Measurements from ENCODE around the gene RPL36AL.
"Not testable (repeated sequence)": the region's sequence is repeated elsewhere in the genome, so short reads cannot be mapped to it uniquely, and the experiment has no call there.

The RPL36AL gene

GRCh38 chr14:49620182-49621113, at the start of gene RPL36AL, which contains the start of gene MGAT2:
Gene RPL36AL (minus strand): TSS chr14:49620626. CDS start chr14:49619104, 1,522 bp downstream.
Gene MGAT2 (plus strand): TSS chr14:49620799. CDS start chr14:49621269, 470 bp downstream.
- peak; percentile 29 for TF ChIP-seq CTCF (IDR thresholded peaks at IDR 0.05; ENCODE audit: low read depth, low read length, missing control alignments)

GRCh38 chr14:49659526-49660455, 39.4 kb upstream of the RPL36AL start:
- H3K4me3 ChIP-seq (ENCODE audit: low read depth, low read length) = no peak overlapping the region
- no peak for DNase-seq (ENCODE audit: low read depth)
- no peak for TF ChIP-seq CTCF (IDR thresholded peaks at IDR 0.05; ENCODE audit: low read depth, low read length, missing control alignments)

More at GRCh38 chr14:49620182-49621113, at the start of gene RPL36AL, which contains the start of gene MGAT2:
- DNase-seq (ENCODE audit: low read depth) = peak; percentile 97
- peak within 1 kb of the TSS; percentile 100 for H3K4me3 ChIP-seq (ENCODE audit: low read depth, low read length)

GRCh38 chr14:49657500-49657899, 37.1 kb upstream of the RPL36AL start:
- not testable (repeated sequence) for DNase-seq (ENCODE audit: low read depth); H3K4me3 ChIP-seq (ENCODE audit: low read depth, low read length)

- H3K4me3 ChIP-seq (ENCODE audit: low read depth, low read length) = no peak overlapping the region
- TF ChIP-seq CTCF (IDR thresholded peaks at IDR 0.05; ENCODE audit: low read depth, low read length, missing control alignments) = no peak
- no peak for DNase-seq (ENCODE audit: low read depth)
These were observed 34.1 kb upstream of the RPL36AL start for GRCh38 chr14:49654511-49654910.

- H3K4me3 ChIP-seq (ENCODE audit: low read depth, low read length) = no peak overlapping the region
- TF ChIP-seq CTCF (IDR thresholded peaks at IDR 0.05; ENCODE audit: low read depth, low read length, missing control alignments) = no peak
- no peak for DNase-seq (ENCODE audit: low read depth)
These were observed 33.1 kb upstream of the RPL36AL start for GRCh38 chr14:49653508-49653907.

- DNase-seq (ENCODE audit: low read depth) = no peak
- H3K4me3 ChIP-seq (ENCODE audit: low read depth, low read length) = no peak overlapping the region
- no peak for TF ChIP-seq CTCF (IDR thresholded peaks at IDR 0.05; ENCODE audit: low read depth, low read length, missing control alignments)
These were observed 21.7 kb upstream of the RPL36AL start for GRCh38 chr14:49642163-49642562.

- no peak for TF ChIP-seq CTCF (IDR thresholded peaks at IDR 0.05; ENCODE audit: low read depth, low read length, missing control alignments)
- H3K4me3 ChIP-seq (ENCODE audit: low read depth, low read length) = no peak overlapping the region
- DNase-seq (ENCODE audit: low read depth) = no peak
These were observed 21.3 kb upstream of the RPL36AL start for GRCh38 chr14:49641697-49642129.

Data from GM12864 (cell line).